OCI-LY1 (cell line): Measurements from ENCODE around the gene SYP.

ENCODE experiments used
- H2AFZ ChIP-seq: fragments of 200-600 bp; sonication (generic), shearing (Covaris generic); 2 replicates; pipeline ENCODE4 v1.6.0; 2014; ENCODE audit warnings: antibody characterized with exemption, mild to moderate bottlenecking, low read length
- H3F3A ChIP-seq: fragments of 200-600 bp; sonication (generic), shearing (Covaris generic); 2 replicates; pipeline ENCODE4 v1.6.0; 2014; ENCODE audit warnings: mild to moderate bottlenecking, antibody characterized with exemption, low read length, moderate library complexity; ENCODE audit not compliant: insufficient read depth
- H3K27ac ChIP-seq: fragments of 200-600 bp; sonication (generic); 2 replicates; pipeline ENCODE4 v1.5.1; 2014; ENCODE audit warnings: low read length, mixed run types, mild to moderate bottlenecking, low read depth; ENCODE audit not compliant: poor library complexity, severe bottlenecking
- H3K27me3 ChIP-seq: fragments of 200-600 bp; sonication (generic); 2 replicates; pipeline ENCODE4 v1.6.0; 2014; ENCODE audit warnings: antibody characterized with exemption, mild to moderate bottlenecking, low read length, moderate library complexity; ENCODE audit not compliant: insufficient read depth
- H3K36me3 ChIP-seq: fragments of 200-600 bp; sonication (generic); 2 replicates; pipeline ENCODE4 v1.6.1; 2014; ENCODE audit warnings: mild to moderate bottlenecking, antibody characterized with exemption, low read length, moderate library complexity, mixed read lengths; ENCODE audit not compliant: insufficient read depth
- H3K4me1 ChIP-seq: fragments of 200-600 bp; sonication (generic); 2 replicates; pipeline ENCODE4 v1.5.1; 2014; ENCODE audit warnings: mild to moderate bottlenecking, low read length, moderate library complexity; ENCODE audit not compliant: insufficient read depth, severe bottlenecking
- H3K4me2 ChIP-seq: fragments of 200-600 bp; sonication (generic), shearing (Covaris generic); 2 replicates; pipeline ENCODE4 v1.6.1; 2014; ENCODE audit warnings: low read length
- H3K4me3 ChIP-seq: fragments of 200-600 bp; sonication (generic); 2 replicates; pipeline ENCODE4 v1.5.1; 2014; ENCODE audit warnings: low read length, low read depth, mild to moderate bottlenecking, mixed read lengths; ENCODE audit not compliant: poor library complexity, severe bottlenecking
- H3K79me2 ChIP-seq: fragments of 200-600 bp; shearing (Covaris generic); 2 replicates; pipeline ENCODE4 v1.6.1; 2016; ENCODE audit warnings: mixed run types, low read length, mixed read lengths; ENCODE audit not compliant: insufficient read depth
- H3K9ac ChIP-seq: fragments of 200-600 bp; sonication (generic), shearing (Covaris generic); 2 replicates; pipeline ENCODE4 v1.6.1; 2014; ENCODE audit warnings: mild to moderate bottlenecking, low read length, mixed read lengths
- H3K9me2 ChIP-seq: fragments of 200-600 bp; sonication (generic), shearing (Covaris generic); 2 replicates; pipeline ENCODE4 v1.6.1; 2014; ENCODE audit warnings: low read depth, mild to moderate bottlenecking, low read length, mixed read lengths
- H3K9me3 ChIP-seq: fragments of 200-600 bp; shearing (Covaris generic); 2 replicates; pipeline ENCODE4 v1.6.1; 2014; ENCODE audit warnings: low read length, mixed read lengths
- H4K20me1 ChIP-seq: fragments of 200-600 bp; sonication (generic), shearing (Covaris generic); 2 replicates; pipeline ENCODE4 v1.6.0; 2016; ENCODE audit warnings: mild to moderate bottlenecking, low read length; ENCODE audit not compliant: insufficient read depth
- EZH2 ChIP-seq: fragments of 200-600 bp; sonication (generic), shearing (Covaris generic); IDR thresholded peaks from 2 replicates; pipeline ENCODE4 v1.8.0; 2017; ENCODE audit warnings: borderline replicate concordance, mixed run types, mild to moderate bottlenecking, antibody characterized with exemption, low read length, moderate library complexity, mixed read lengths
- TF ChIP-seq, protein P1 (sequence below): fragments of 200-600 bp; sonication (generic), shearing (Covaris generic); IDR thresholded peaks from 2 replicates; pipeline ENCODE4 v1.5.1; 2017; ENCODE audit warnings: mild to moderate bottlenecking, antibody characterized with exemption, low read length, moderate library complexity, mixed read lengths

The SYP gene

DNA sequence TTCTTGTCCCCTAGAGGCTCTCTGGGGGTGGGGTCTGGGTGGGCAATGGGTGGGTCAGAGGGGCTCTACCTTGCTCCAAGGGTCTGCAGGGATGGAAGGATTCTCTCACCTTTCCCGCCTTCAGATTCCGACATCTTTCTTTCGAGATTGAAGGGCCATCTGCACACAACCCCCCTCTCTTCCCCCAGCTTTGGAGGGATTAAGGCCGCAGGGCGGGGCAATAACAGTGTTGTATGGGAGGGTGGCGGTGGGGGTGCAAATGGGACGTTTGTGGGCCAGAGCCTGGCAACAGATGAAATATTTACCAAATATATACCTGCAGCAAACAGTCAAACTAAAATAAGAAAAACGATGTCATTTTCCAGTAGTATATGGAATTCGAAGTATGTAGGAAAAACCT is 33.2 kb upstream of the SYP start, which contains the start of gene CACNA1F:
Gene CACNA1F (minus strand): TSS at position 165 of the 400 bp plus-strand sequence. CDS start 31 bp downstream, at position 134.
- no peak for TF ChIP-seq EZH2
- H3K4me2 ChIP-seq, result peak within 1 kb of the TSS; percentile 50
- H3K4me3 ChIP-seq, result peak within 1 kb of the TSS; percentile 34
- H3K36me3 ChIP-seq, result no peaks in the 10 kb centered on the region
- no peaks in the 10 kb centered on the region for H3K9me2 ChIP-seq
- H3K27ac ChIP-seq, result no peak within 1 kb of the TSS
- H3F3A ChIP-seq, result no peaks in the 10 kb centered on the region
- H3K27me3 ChIP-seq, result no peaks in the 10 kb centered on the region
- no peaks in the 10 kb centered on the region for H4K20me1 ChIP-seq
- H2AFZ ChIP-seq, result no peak within 1 kb of the TSS
- H3K9ac ChIP-seq, result no peak within 1 kb of the TSS
- peaks cover 36% of the 10 kb centered on the region for H3K4me1 ChIP-seq
- no peaks in the 10 kb centered on the region for H3K9me3 ChIP-seq
- H3K79me2 ChIP-seq, result no peaks in the 10 kb centered on the region

DNA sequence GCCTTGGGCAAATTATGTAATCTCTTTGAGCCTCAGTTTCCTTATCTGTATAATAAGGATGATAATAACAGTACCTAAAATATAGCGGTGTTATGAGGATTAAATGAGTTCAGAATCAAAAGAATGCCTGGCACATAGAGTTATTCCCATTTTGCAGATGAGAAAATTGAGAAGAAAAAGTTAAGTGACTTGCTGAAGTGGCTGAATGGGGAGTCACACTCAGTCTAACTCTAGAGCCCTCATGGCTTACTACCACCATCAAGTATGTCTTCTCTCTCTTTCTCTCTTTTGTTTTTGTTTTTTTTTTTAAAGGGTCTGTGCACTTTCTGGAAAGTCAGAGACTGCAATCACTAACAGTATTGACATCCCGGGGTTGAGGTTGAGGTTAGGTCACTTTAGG is 32.5 kb upstream of the SYP start:
- no peak overlapping the region for H3K9ac ChIP-seq
- TF ChIP-seq EZH2, result no peak
- TF ChIP-seq, protein P1, sequence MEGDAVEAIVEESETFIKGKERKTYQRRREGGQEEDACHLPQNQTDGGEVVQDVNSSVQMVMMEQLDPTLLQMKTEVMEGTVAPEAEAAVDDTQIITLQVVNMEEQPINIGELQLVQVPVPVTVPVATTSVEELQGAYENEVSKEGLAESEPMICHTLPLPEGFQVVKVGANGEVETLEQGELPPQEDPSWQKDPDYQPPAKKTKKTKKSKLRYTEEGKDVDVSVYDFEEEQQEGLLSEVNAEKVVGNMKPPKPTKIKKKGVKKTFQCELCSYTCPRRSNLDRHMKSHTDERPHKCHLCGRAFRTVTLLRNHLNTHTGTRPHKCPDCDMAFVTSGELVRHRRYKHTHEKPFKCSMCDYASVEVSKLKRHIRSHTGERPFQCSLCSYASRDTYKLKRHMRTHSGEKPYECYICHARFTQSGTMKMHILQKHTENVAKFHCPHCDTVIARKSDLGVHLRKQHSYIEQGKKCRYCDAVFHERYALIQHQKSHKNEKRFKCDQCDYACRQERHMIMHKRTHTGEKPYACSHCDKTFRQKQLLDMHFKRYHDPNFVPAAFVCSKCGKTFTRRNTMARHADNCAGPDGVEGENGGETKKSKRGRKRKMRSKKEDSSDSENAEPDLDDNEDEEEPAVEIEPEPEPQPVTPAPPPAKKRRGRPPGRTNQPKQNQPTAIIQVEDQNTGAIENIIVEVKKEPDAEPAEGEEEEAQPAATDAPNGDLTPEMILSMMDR, result no peak
- no peak overlapping the region for H3K27ac ChIP-seq
- no peaks in the 10 kb centered on the region for H3K9me2 ChIP-seq
- no peaks in the 10 kb centered on the region for H3K36me3 ChIP-seq
- H3K79me2 ChIP-seq, result no peaks in the 10 kb centered on the region
- H2AFZ ChIP-seq, result no peak overlapping the region
- no peaks in the 10 kb centered on the region for H3K9me3 ChIP-seq
- H3K4me2 ChIP-seq, result no peak overlapping the region
- no peak overlapping the region for H3K4me3 ChIP-seq
- H3K4me1 ChIP-seq, result peaks cover 36% of the 10 kb centered on the region
- no peaks in the 10 kb centered on the region for H3K27me3 ChIP-seq
- no peaks in the 10 kb centered on the region for H3F3A ChIP-seq
- H4K20me1 ChIP-seq, result no peaks in the 10 kb centered on the region

DNA sequence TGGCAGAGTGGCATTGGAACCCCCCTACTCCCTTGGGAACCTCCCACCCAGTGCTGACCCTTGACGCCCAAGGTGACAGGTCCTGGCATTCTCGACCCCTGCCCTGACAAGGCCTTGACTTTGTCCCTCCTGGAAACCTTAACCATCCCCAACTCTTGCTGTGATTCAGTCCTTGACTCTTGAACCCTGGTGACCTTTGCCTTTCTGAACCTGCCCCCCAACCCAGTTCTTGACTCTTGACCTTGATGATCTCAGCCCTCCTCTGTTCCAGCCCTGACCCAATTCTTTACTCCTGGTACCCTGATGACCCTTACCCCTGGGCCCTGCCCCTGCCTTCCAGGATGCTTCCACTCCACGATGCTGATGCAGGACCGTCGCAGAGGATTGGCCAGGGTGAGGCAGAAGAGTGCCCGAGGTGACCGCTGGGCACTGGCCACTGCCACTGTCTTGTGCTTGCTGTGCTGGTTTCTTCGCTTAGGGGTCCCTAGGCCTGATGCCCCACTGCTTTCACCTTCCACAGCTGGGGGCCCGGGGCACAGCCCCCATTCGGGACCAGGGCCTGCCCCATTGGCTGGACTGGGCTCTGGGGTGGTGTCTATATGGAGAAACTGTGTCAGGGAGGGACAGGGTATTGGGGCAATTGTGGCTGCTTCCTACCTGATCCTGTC is 31.5 kb upstream of the SYP start:
- TF ChIP-seq, protein P1, result no peak
- TF ChIP-seq EZH2, result no peak
- Histone ChIP-seq H3K27me3 (no peaks in the 10 kb centered on the region), H3K9me3 (no peaks in the 10 kb centered on the region), H3K4me2 (peak overlapping the region; percentile 55; the same call in 1 of the 2 replicates), H3K36me3 (no peaks in the 10 kb centered on the region), H4K20me1 (no peaks in the 10 kb centered on the region), H3K27ac (no peak overlapping the region), H3F3A (no peaks in the 10 kb centered on the region), H2AFZ (no peak overlapping the region), H3K4me3 (peak overlapping the region; percentile 54), H3K4me1 (peaks cover 27% of the 10 kb centered on the region), H3K9me2 (no peaks in the 10 kb centered on the region), H3K79me2 (no peaks in the 10 kb centered on the region), H3K9ac (no peak overlapping the region)
